K562 (cell line): ENCODE results near the gene ST14. TPM values are rescaled to one million over a fixed set of nuclear protein-coding genes. Genes with fewer than 3 reads are reported as not detected.

Source experiments
- ATAC-seq: fragments of 200-7000 bp; cut with Tn5 transposase; 3 replicates; pipeline ENCODE4 v1.9.1; 2020; ENCODE audit warnings: moderate library complexity
- BruUV-seq: library from RNA; stranded (reverse); fragments of 400-500 nt; replicated peaks from 2 replicates; lab custom pipeline; 2021; lab: Mats Ljungman, UMichigan
- CTCF ChIA-PET: fragments of 300-600 bp; formaldehyde crosslinking; extraction: SDS; loops from one replicate; lab custom pipeline; 2021; ENCODE audit warnings: low intra/inter-chr PET ratio; lab: Yijun Ruan, JAX
- POLR2A ChIA-PET: fragments of 300-600, 350-650 bp; sonication (Branson Sonifier 250); formaldehyde crosslinking; extraction: SDS; loops from one replicate; lab custom pipeline; 2021; ENCODE audit warnings: antibody characterized with exemption, inconsistent platforms; lab: Yijun Ruan, JAX
- DNase-seq, 4 experiments: peaks; one replicate each; pipeline versions ENCODE4 v3.0.0 to v3.0.0-alpha.2; 2011 to 2018; ENCODE audit warnings: low spot score in 3 of 4, mixed read lengths in 3 of 4; ENCODE audit errors: extremely low read depth in 1 of 4
- FAIRE-seq: peaks from 2 replicates; lab custom pipeline; 2011; peaks lifted over from hg19 to GRCh38; lab: Jason Lieb, UNC
- H2AFZ ChIP-seq: 2 replicates; pipeline ENCODE4 v1.6.0; 2011; ENCODE audit warnings: low read depth, low read length, control low read depth, inconsistent platforms
- H3K27ac ChIP-seq: fragments of 200-600 bp; 3 replicates; pipeline ENCODE4 v1.8.0; 2011; ENCODE audit warnings: low read depth, mild to moderate bottlenecking, control low read depth, inconsistent platforms, low read length, moderate library complexity, mixed read lengths; ENCODE audit errors: extremely low read depth
- H3K27me3 ChIP-seq, 2 experiments: fragments of 300-600 bp in 1 of 2; 2 replicates in 1 of 2; 3 replicates in 1 of 2; pipeline versions ENCODE4 v1.6.0 to v1.8.0; 2011; ENCODE audit warnings: inconsistent platforms in 2 of 2, low read length in 2 of 2, mild to moderate bottlenecking in 1 of 2, mixed read lengths in 1 of 2, moderate library complexity in 1 of 2; ENCODE audit not compliant: control insufficient read depth in 2 of 2, insufficient read depth in 2 of 2
- H3K36me3 ChIP-seq: fragments of 300-600 bp; 3 replicates; pipeline ENCODE4 v1.8.0; 2011; ENCODE audit warnings: mild to moderate bottlenecking, low read length, inconsistent platforms; ENCODE audit not compliant: control insufficient read depth, insufficient read depth
- H3K4me1 ChIP-seq, 2 experiments: fragments of 200-600 bp in 1 of 2; replicated peaks in 1 of 2; 2 replicates in 1 of 2; 3 replicates in 1 of 2; pipeline versions ENCODE4 v1.5.1 to v1.8.0; 2011; ENCODE audit warnings: inconsistent platforms in 2 of 2, low read length in 2 of 2, mild to moderate bottlenecking in 1 of 2, mixed read lengths in 1 of 2, moderate library complexity in 1 of 2; ENCODE audit not compliant: control insufficient read depth in 2 of 2, insufficient read depth in 2 of 2
- H3K4me2 ChIP-seq: 2 replicates; pipeline ENCODE4 v1.6.1; 2011; ENCODE audit warnings: low read length, control low read depth, inconsistent platforms, mixed read lengths; ENCODE audit not compliant: insufficient read depth
- H3K4me3 ChIP-seq: fragments of 200-600 bp; sonication (generic), shearing (Covaris generic); 2 replicates; pipeline ENCODE4 v1.5.1; 2016; ENCODE audit warnings: control low read depth, inconsistent platforms
- H3K79me2 ChIP-seq: fragments of 200-600 bp; 3 replicates; pipeline ENCODE4 v1.8.0; 2011; ENCODE audit warnings: low read length, inconsistent platforms; ENCODE audit not compliant: control insufficient read depth, insufficient read depth
- H3K9ac ChIP-seq, 2 experiments: 2 replicates each; pipeline versions ENCODE4 v1.6.0 to v1.6.1; 2011; ENCODE audit warnings: low read depth in 2 of 2, low read length in 2 of 2, control low read depth in 1 of 2, inconsistent platforms in 1 of 2, mild to moderate bottlenecking in 1 of 2, mixed read lengths in 1 of 2; ENCODE audit not compliant: insufficient read depth in 1 of 2
- H3K9me1 ChIP-seq: one replicate; pipeline ENCODE4 v1.6.0; 2011; ENCODE audit warnings: inconsistent platforms, mild to moderate bottlenecking, low read length, moderate library complexity; ENCODE audit not compliant: control insufficient read depth, insufficient read depth
- H3K9me3 ChIP-seq: replicated peaks from 2 replicates; pipeline ENCODE4 v1.5.1; 2011; ENCODE audit warnings: low read depth, low read length, inconsistent platforms; ENCODE audit not compliant: control insufficient read depth, insufficient read depth
- H4K20me1 ChIP-seq: replicated peaks from 2 replicates; pipeline ENCODE4 v1.6.1; 2011; ENCODE audit warnings: low read length, inconsistent platforms, mixed read lengths; ENCODE audit not compliant: control insufficient read depth, insufficient read depth
- POLR2B ChIP-seq: fragments of 450-650 bp; IDR thresholded peaks from 2 replicates; pipeline ENCODE4 v1.6.1; 2018; ENCODE audit warnings: low read depth; ENCODE audit not compliant: partially characterized antibody
- POLR2H ChIP-seq: IDR thresholded peaks from 2 replicates; pipeline ENCODE4 v1.6.1; 2016; ENCODE audit warnings: missing genetic modification characterization, low read depth, mild to moderate bottlenecking, control low read depth, missing compliant biosample characterization, moderate library complexity
- POLR3G ChIP-seq: IDR thresholded peaks from 2 replicates; pipeline ENCODE4 v1.6.1; 2011; ENCODE audit not compliant: insufficient read length, insufficient replicate concordance; ENCODE audit errors: extremely low read depth
- THAP12 ChIP-seq: fragments of 250-450 bp; sonication (Bioruptor Pico); IDR thresholded peaks from 2 replicates; pipeline ENCODE4 v1.9.0; 2021; ENCODE audit warnings: mild to moderate bottlenecking, inconsistent platforms
- TSC22D4 ChIP-seq: fragments of 450-650 bp; IDR thresholded peaks from 2 replicates; pipeline ENCODE4 v1.6.1; 2016; ENCODE audit warnings: missing genetic modification characterization, missing biosample characterization, control low read depth
- UBTF ChIP-seq, 2 experiments: IDR thresholded peaks; 2 replicates each; pipeline ENCODE4 v1.6.1; 2012; ENCODE audit warnings: improper control_type of control experiment in 2 of 2, low read depth in 2 of 2, low read length in 2 of 2, borderline replicate concordance in 1 of 2
- ZKSCAN1 ChIP-seq: fragments of 150-350 bp; IDR thresholded peaks from 2 replicates; pipeline ENCODE4 v1.6.1; 2016; ENCODE audit warnings: low read depth, low read length
- ZNF347 ChIP-seq: fragments of 450-650 bp; formaldehyde crosslinking; IDR thresholded peaks from 2 replicates; pipeline ENCODE4 v1.4.0; 2020; ENCODE audit warnings: low read depth, mild to moderate bottlenecking, moderate library complexity
- ZNF589 ChIP-seq: fragments of 200-800 bp; sonication (Bioruptor generic); IDR thresholded peaks from 2 replicates; pipeline ENCODE4 v1.6.1; 2016; ENCODE audit warnings: low read depth, missing genetic modification characterization, missing compliant biosample characterization
- ZNF830 ChIP-seq: fragments of 250-450 bp; sonication (Bioruptor Pico); IDR thresholded peaks from 2 replicates; pipeline ENCODE4 v1.5.0; 2021; ENCODE audit warnings: mild to moderate bottlenecking
- WGBS: fragments of 100-300 bp; shearing (Covaris generic); methylation state at CpG from one replicate; pipeline ENCODE4 v1.1.6; 2016; ENCODE audit warnings: low coverage, mixed read lengths; ENCODE audit not compliant: insufficient coverage; ENCODE audit errors: missing lambda C conversion rate; 5-methylcytosine and 5-hydroxymethylcytosine counted together
- in situ Hi-C: fragments of 300-500 bp; cut with MboI; formaldehyde crosslinking; loops from 4 replicates; pipeline ENCODE4 v1.15.0; 2018; ENCODE audit warnings: inconsistent platforms, mixed read lengths
- intact Hi-C: fragments of 100-400 bp; cut with micrococcal nuclease; formaldehyde crosslinking; loops from 2 replicates; pipeline ENCODE4 v1.14.2; 2022
- polyA plus RNA-seq, 8 experiments: library from polyadenylated mRNA; depleted of rRNA in 4 of 8; stranded (reverse) in 5 of 8; unstranded in 3 of 8; fragments of >200 nt; fragmentation: Nextera tagmentation in 2 of 8; fragmentation: Illumina TruSeq in 1 of 8; extraction: Ambion mirVana in 2 of 8; extraction: Trizol in 1 of 8; gene quantifications; 2 replicates each; pipeline versions ENCODE4 v1.2.1 to v1.2.3, GENCODE V29; 2011 to 2014; ENCODE audit warnings: inconsistent platforms in 1 of 8, missing spikeins in 1 of 8
- total RNA-seq, 7 experiments: library from RNA; depleted of rRNA in 6 of 7; stranded (reverse); fragments of >200 nt in 6 of 7; fragmentation: Illumina TruSeq in 2 of 7; extraction: Trizol in 2 of 7; gene quantifications; 2 replicates each; pipeline versions ENCODE4 v1.2.1 to v1.2.3, GENCODE V29; 2011 to 2021; ENCODE audit warnings: low replicate concordance in 1 of 7

Gene ST14
- total and polyA plus RNA-seq, 9 of the 15 experiments (the other 6 are each of a cell fraction or from before 2014, with no cell fraction given), result 0.08 to 0.20 TPM; not detected in 7

- in situ Hi-C loops, result no loop called here
- H2AFZ ChIP-seq, result no peak overlapping the region
Measured at GRCh38 chr11:130201026-130201425, 41.4 kb downstream of the ST14 start.

GRCh38 chr11:130202009-130202817 is 42.6 kb downstream of the ST14 start:
- CTCF ChIA-PET, result interaction anchor here (0.7 kb wide), 1 partner anchor 324 kb away, joined by 3 read pairs; no protein-coding TSS in a partner anchor
- Histone ChIP-seq H3K9me1 (no peaks in the 10 kb centered on the region), H3K4me1 (peaks cover 0 to 15% of the 10 kb centered on the region in 2 experiments; a peak in 2 of 5 replicates), H3K4me2 (no peak overlapping the region), H3K79me2 (no peaks in the 10 kb centered on the region), H4K20me1 (peaks cover 26% of the 10 kb centered on the region), H2AFZ (no peak overlapping the region), H3K27ac (no peak overlapping the region), H3K9me3 (no peaks in the 10 kb centered on the region), H3K27me3 (peaks cover 52 to 87% of the 10 kb centered on the region in 2 experiments; a peak in 4 of 5 replicates), H3K9ac (no peak overlapping the region), H3K36me3 (no peaks in the 10 kb centered on the region), H3K4me3 (no peak overlapping the region)
- WGBS, result 1% methylated on average over 12 of the region's 12 CpGs
- FAIRE-seq (no peak), ATAC-seq (no peak), DNase-seq (no peak)
- POLR2A ChIA-PET, result interaction anchor here (0.9 to 1.7 kb wide), 2 partner anchors 11 to 16 kb away, joined by 3 to 4 read pairs; no protein-coding TSS in a partner anchor
- no TSS peak for BruUV-seq
- in situ Hi-C loops, result no loop called here
- intact Hi-C loops, result no loop called here
- TF ChIP-seq POLR2B, result no peak
- TF ChIP-seq ZNF589 (CRISPR knock-in tag), result no peak
- no peak for TF ChIP-seq THAP12 (CRISPR knock-in tag)
- TF ChIP-seq UBTF (IDR thresholded peaks at IDR 0.05; ENCODE audit: borderline replicate concordance in 1 of 2, low read depth in 2 of 2, low read length in 2 of 2), result no peak
- TF ChIP-seq ZNF830 (CRISPR knock-in tag), result no peak
- TF ChIP-seq ZNF347 (CRISPR knock-in tag), result no peak
- TF ChIP-seq POLR2H (tag), result no peak

More at GRCh38 chr11:130201026-130201425, 41.4 kb downstream of the ST14 start:
- H3K4me1 ChIP-seq, result peaks cover 0 to 15% of the 10 kb centered on the region in 2 experiments; a peak in 2 of 5 replicates
- no peaks in the 10 kb centered on the region for H3K79me2 ChIP-seq
- WGBS, result 0% methylated on average over 7 of the region's 7 CpGs
- ATAC-seq (no peak), DNase-seq (no peak), FAIRE-seq (no peak)
- no peaks in the 10 kb centered on the region for H3K9me3 ChIP-seq
- intact Hi-C loops, result no loop called here
- ChIA-PET CTCF (no interaction called here), POLR2A (interaction anchor here (0.6 kb wide), 1 partner anchor 1695 kb away, joined by 3 read pairs; no protein-coding TSS in a partner anchor)
- peaks cover 55 to 93% of the 10 kb centered on the region in 2 experiments; a peak in 4 of 5 replicates for H3K27me3 ChIP-seq
- H3K9me1 ChIP-seq, result no peaks in the 10 kb centered on the region
- no peak overlapping the region; a peak in 1 of 4 replicates for H3K9ac ChIP-seq
- H3K36me3 ChIP-seq, result no peaks in the 10 kb centered on the region
- no peak overlapping the region for H3K4me3 ChIP-seq
- H3K4me2 ChIP-seq, result no peak overlapping the region
- H3K27ac ChIP-seq, result no peak overlapping the region
- TF ChIP-seq ZKSCAN1, result peak; percentile 76
- no peak for TF ChIP-seq POLR3G
- TF ChIP-seq TSC22D4 (tag), result no peak
- no TSS peak for BruUV-seq
- H4K20me1 ChIP-seq, result peaks cover 26% of the 10 kb centered on the region
